GM19240 (cell line): Measurements from ENCODE around the gene ATG16L1.

ENCODE experiments used
- DNase-seq: peaks from one replicate; pipeline ENCODE4 v3.0.0; 2011; ENCODE audit warnings: low spot score; ENCODE audit not compliant: insufficient read length

ATG16L1 gene

DNA sequence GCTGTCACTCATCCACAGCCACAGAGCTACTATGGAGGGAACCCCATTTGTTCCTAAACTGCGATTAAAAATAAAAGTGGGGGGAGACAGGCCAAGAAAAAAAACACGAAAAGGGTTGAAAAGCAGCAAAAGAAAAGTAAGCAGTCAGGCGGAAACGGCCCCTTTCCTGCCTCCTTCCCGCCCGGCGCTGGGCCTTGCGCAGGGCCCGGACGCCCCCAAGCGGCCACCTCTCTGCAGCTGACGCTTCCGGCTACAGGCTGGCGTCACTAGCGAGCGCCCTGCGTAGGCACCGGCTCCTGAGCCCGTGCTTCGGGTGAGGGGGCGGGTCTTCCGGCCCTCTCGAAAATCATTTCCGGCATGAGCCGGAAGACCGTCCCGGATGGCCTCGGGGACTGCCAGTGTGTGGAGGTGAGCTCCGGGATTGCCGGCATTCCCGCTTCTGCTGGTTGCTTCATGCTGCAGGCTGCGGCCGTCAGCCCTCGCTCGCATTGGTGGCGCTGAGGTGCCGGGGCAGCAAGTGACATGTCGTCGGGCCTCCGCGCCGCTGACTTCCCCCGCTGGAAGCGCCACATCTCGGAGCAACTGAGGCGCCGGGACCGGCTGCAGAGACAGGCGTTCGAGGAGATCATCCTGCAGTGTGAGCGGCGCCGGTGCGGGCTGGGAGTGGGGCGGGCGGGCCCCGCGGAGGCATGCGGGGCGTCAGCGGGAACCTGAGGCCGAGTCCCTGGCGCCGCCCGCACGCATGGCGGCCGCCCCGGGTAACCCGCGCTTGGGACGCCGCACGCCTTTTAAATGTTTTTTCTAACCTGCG, at the start of gene ATG16L1:
TSS of gene ATG16L1 (plus strand) at position 368 of the 811 bp plus-strand sequence. CDS start at position 523, 155 bp downstream.
- DNase-seq = peak; percentile 99

DNA sequence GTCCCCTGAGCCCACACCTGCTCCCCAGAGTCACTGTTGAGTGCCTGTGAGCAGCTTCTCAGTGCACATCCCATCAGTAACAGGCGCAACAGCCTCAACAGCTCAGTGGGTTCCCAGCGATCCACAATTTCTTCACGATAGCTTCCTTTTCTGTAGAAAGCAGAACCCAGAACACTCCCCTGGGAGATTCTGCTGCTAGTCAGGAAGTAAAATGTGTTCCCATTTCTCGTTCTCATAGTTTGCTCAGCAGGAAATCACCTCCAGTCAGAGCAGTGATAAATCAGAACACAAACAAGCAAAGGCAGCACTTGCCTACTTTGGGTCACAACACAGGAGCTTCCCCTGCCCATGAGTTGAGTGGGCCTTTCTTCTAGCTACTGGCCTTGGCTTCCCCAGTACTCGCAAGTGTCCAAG, 48.9 kb upstream of the ATG16L1 start:
- DNase-seq = no peak

DNA sequence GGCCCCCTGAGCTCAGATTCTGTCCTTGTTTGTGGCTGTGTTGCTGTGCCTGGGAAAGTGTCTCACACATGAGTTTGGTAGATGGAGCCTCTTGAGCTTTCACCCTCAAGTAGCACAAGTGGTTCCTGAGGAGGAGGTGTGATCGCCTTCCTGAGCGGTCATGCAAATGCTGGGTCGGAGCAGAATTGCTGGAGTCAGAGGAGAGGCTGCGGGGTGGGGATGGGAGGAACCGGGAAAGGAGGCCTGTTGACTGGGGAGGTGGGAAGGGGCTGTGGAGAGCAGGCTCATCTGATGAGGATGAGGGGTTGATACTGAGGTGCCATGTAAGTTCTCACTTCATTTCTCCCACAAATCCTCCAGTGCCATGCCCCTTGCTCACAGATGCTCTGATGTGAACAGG, 48.4 kb upstream of the ATG16L1 start:
- DNase-seq = no peak

DNA sequence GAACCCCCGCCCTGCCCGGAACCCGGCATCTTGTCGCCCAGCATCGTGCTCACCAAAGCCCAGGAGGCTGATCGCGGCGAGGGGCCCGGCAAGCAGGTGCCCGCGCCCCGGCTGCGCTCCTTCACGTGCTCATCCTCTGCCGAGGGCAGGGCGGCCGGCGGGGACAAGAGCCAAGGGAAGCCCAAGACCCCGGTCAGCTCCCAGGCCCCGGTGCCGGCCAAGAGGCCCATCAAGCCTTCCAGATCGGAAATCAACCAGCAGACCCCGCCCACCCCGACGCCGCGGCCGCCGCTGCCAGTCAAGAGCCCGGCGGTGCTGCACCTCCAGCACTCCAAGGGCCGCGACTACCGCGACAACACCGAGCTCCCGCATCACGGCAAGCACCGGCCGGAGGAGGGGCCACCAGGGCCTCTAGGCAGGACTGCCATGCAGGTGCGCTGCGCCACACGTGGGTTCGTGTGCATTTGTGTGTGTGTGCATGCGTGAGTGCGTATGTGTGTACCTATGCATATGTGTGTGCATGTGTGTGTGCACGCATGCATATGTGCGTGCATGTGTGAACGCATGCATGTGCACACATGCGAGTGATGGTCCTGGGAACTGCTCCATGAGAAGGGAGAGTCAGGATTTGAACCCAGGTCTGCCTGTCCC, 47.1 kb upstream of the ATG16L1 start:
- no peak for DNase-seq

DNA sequence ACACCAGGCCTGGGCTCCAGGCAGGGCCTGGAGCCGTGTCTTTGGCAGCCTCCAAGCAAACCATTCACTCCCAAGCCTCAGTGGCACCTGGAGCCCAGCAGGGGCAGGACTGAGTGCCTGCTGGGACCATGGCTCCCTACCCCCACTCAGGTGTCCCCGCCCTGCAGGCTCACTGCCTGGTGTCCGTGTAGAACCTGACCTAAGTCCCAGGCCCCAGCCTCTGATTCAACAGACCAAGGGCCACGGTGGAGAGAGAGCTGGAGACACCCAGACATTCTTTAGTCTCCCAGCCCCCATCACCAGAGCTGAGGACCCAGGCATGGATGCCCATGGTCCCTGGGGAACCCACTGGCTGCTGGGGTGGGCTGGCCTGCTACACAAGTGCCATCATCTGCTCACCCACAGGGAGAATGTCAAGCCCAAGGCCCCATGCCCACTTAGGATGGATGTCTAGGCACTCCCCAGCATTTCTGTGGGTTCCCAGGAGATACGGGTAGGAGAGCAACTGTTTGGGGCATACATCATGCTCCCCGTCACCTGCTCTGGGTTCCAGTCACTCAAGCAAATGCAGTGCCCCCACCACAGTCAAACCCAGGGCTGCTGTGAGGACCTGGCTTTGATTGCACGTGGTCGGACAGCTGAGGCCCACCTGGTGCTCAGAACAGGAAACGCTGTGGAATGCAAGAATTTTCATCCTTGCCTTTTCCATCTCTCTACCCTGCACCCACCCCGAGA, 42.9 kb upstream of the ATG16L1 start:
- DNase-seq = no peak

DNA sequence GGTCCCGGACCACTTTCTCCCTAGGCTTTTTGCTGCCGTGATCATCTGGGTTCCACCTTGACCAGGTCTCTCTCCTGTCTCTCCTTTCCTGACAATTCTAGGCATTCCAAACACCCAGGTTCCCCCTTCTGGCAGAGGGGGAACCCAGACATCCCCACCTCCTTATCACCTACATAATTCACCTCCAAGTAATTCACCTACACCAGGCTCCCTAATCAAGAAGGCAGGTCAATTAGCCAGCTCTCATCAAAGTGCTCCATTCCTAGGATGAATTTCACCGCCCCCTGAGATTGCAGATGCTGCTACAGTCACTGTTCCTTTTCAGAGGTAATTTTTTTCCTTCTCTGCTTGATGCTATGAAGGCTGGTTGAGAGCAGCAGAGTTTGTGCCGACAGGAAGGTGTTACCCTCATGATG, 42.3 kb upstream of the ATG16L1 start:
- no peak for DNase-seq

DNA sequence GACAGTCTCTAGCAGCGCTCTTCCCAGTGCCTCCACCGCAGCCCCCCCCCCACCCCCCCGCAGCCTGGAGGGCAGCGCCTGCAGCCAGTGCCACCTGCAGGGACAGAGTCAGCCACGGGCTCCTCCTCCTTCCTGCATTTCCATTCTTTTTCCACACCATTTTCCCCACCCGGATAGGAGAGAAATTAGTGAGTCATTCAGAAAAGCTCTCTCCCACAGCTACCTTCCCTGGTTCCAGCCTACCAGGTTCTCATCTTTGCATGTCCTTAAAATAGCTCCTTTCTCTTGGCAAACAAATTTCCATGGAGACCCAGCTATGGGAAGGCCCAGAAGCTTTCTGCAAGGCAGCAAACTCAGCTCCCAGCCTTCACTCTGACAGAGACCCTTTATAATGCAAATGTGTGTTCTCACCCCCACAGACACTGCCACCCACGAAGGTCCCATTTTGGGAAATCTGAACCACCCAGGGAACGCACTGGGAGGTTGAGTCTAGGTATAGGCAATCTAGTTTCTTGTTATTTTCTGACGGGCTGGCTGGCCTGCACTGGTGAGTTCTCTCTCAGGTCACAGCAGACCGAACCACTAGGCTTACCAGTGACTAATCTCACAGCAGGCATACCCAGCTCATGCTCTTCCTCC, 41.8 kb upstream of the ATG16L1 start:
- DNase-seq = no peak

DNA sequence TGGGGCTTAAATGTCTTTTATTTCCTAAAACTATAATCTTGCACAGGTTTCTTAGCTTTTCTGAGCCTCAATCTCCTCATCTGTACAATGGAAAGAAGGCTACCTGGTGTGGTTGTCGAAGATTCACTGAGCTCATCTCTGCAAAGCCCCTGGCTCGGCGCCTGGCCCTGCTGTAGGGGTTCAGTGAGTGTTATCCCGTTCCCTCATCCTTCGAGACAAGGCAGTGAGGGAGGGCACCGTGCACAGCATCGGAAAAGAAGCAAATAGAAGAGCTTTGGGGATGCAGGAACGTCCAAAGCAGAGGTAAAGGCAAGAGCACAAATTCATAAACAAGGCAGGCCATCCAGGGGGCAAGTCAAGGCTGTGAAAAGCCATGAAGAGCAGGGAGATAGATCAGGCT, 41.2 kb upstream of the ATG16L1 start:
- DNase-seq = no peak

DNA sequence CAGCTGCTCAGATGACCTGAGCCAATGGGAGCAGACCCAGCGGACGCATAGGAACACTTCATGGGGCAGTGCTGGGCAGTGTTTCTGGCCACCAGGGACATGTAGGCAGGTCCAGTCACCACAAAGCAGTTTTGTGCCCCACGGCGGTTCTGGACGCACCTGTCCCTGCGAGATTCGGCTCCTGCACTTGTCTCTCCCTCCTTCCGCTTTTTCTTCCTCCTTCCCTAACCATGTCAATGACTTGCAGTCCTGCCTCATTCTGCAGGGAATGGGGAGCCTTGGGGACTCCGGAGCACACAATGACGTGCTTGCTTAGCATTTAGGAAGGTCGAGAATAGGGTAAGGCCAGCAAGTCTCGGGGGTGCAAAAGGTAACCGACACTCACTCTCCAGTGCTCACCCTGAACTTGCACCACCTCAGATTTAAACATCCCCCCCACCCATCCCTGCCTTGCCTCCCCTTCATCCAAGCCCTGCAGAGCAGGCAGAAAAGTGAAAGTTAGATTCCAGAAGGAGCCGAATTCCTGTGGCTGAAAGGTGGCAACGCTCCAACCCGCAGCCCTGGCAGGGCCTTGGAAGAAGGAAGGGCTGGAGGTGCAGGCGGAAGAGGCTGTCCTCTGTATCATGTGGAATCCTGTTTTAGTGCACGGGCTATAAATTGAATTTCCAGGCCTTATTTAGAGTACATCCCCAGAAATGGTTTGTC, 40.5 kb upstream of the ATG16L1 start:
- no peak for DNase-seq

DNA sequence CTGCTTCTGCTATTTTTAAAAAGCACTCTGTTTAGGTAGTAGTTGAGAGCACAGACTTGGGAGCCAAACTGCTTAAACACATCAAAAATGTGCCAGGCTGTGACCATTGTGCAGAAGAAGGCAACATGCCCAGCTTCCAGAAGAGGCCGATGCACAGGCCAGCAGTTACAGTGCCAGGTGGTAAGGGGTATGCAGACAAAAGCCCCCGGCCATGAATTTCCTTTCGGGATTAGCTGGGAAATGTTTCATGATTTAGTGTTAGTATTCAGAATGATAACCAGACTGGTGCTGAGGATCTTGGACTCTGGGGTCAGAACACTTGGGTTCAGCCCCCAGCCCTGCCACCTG, 40.0 kb upstream of the ATG16L1 start:
- DNase-seq = no peak

DNA sequence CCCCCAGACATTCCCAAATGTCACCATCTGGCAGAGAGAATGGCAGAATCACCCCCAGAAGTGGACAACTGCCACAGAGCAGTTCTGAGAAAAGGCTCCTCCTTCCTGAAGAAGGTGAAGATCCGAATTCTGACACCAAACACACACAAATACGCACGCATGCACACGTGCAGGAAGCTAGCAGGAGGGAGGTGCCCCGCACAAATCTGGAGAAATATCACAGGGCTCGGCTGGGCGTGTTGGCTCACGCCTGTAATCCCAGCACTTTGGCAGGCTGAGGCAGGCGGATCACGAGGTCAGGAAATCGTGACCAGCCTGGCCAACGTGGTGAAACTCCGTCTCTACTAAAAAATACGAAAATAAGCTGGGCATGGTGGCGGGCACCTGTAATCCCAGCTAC, 38.5 kb upstream of the ATG16L1 start:
- no peak for DNase-seq

DNA sequence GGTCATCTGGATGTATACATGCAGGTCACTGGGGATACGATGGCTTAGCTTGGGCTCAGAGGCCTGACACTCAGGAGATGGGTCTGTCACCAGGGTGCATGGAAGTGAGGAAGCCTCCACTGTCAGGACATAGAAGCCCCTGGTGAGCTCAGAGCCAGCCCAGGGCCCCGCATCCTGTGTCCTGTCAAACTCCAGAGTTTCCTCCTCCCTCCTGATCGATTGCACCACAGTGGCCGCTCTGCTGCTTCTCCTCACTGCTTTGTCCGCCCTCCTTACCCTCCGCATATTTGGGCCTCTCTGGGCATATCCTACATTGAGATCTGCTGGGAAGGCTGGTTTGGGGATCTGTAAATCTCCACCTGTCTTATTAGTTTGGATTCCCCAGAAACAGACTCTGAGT, 37.5 kb upstream of the ATG16L1 start:
- no peak for DNase-seq

DNA sequence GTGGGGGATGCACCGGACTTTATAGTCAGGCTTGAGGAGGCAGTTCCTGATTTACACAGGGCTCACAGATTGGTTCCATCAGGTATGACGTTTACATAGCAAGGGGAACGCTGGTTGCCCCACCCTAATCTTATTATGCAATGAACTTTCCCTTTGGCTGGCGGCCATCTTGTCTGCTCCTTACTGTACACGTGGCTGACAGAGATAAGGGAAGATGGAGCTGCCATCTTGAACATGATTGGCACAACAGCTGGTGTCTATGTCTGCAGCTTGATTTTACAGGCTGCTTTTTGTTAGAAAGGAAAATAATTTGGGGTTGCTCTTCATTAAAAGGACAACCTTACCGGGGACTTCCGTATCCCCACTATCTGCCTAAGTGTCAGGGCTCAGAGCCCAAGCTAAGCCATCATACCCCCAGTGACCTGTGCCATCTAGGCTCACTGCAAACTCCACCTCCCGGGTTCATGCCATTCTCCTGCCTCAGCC, 33.5 kb upstream of the ATG16L1 start:
- DNase-seq = no peak

DNA sequence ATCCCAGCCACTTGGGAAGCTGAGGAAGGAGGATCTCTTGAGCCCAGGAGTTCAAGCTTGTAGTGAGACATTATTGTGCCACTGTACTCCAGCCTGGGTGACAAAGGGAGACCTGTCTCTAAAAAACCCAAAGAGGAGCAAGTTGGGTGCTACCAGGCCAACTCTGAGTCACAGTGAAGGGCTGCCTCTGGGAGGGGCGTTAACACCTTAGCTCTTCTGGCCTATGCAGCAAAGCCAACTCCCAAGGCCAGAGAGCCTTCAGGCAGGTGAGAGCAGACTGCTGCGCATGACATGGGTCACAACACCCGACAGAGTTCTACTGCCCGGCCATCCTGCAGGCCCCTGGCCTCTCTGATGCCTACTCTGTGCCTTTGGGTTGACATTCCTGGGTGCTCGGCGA, 32.6 kb upstream of the ATG16L1 start:
- DNase-seq = no peak

DNA sequence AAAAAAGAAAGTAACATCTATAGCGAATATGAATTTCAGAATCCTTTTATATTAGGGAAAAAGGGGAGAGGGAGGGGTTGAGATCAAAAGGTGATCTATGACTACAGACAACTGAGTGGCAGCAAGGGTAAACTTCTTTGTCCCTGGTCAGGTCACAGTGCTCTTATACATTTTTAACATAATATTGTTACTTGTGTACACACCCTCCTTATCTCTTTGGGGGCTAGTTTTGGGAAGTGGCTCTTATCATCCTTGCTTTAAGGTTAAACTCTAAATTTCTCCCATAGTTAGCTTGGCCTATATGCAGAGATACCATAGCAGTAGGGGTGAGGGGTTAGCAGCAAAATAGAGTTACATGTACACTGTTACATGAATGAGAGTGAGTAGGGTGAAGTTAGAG, 31.6 kb upstream of the ATG16L1 start:
- DNase-seq = no peak

DNA sequence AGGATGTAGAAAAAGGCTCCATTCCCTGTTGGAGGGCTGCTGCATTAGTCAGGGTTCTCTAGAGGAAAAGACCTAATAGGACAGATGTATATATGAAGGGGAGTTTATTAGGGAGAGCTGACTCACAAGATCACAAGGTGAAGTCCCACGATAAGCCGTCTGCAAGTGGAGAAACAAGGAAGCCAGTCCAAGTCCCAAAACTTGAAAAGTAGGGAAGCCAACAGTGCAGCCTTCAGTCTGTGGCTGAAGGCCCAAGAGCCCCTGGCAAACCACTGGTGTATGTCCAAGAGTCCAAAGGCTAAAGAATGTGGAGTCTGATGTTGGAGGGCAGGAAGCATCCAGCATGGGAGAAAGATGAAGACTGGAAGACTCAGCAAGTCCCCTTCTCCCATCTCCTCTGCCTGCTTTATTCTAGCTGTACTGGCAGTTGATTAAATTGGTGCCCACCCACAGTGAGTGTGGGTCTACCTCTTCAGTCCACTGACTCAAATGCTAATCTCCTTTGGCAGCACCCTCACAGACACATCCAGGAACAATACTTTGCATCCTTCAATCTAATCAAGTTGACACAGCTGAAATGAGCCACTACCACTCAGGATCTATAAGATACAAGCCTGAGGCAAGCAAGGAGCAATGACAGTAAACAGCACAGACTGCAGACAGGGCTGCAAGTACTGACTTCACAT, 30.0 kb upstream of the ATG16L1 start:
- no peak for DNase-seq

DNA sequence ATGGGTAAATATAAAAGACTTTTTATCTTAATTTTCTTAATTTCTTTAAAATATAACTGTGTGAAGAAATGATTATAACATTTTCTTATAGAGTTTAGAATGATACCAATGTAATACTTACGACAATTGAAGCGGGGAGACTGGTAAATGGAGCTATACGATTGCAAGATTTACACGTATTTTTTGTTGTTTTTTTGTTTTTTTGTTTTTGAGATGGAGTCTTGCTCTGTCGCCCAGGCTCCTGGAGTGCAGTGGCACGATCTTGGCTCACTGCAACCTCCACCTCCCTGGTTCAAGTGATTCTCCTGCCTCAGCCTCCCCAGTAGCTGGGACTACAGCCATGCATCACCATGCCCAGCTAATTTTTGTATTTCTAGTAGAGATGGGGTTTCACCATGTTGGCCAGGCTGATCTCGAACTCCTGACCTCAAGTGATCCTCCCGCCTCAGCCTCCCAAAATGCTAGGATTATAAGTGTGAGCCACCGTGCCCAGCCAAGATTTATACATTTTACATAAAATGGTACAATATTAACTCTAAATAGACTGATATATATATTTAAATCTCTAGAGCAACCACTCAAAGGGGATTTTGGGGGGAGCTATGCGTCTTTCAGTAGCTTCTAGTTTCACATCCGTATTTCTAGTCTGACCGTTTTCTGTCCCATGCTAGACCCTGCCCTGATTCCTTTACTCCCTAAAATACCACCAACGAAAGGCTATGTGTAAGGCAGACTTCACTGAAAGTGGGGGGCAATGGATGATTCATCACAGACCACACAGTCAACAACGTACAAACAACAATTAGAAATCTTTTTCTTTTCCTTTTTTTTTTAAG, 28.2 kb upstream of the ATG16L1 start:
- DNase-seq = peak; percentile 66

DNA sequence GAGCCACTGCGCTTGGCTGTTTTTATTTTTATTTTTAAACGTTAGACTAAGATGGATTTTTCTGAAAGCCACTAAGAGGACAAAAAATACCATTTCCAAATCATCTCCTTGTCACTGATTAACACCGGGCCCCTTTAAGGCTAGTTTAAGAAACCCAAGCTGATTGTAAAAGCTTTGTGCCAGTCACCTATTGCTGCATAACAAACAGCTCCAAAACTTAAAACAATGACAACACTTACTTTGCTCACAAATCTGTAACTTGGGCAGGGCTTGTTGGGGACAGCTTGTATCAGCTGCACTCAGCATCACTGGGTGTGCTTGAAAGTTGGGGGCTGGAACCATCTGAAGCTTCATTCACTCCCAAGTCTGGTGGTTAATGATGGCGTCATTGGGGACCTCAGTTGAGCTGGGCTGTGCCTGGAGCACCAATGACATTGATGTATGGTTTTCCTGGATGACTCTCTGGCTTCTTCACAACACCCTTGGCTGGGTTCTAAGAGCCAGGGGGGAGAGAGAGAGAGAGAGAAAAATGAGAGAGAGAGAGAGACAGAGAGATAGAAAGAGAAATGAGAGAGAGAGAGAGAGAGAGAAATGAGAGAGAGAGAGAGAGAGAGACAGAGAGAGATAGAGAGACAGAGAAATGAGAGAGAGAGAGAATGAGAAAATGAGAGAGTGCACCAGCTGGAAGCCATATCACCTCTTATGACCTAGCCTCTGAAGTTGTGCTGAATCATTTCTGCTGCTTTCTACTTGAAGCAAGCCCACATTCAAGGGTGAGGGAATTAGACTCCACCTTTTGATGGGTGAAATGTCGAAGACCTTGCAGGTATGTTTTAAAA, 26.0 kb upstream of the ATG16L1 start:
- DNase-seq = no peak
